ENCODE results near the gene FNTB. TPM values are rescaled to one million over a fixed set of nuclear protein-coding genes. Genes with fewer than 3 reads are reported as not detected.

Gene FNTB
- total RNA-seq, 2 donors from 2014 or later: 23.5 to 46.2 TPM

DNA sequence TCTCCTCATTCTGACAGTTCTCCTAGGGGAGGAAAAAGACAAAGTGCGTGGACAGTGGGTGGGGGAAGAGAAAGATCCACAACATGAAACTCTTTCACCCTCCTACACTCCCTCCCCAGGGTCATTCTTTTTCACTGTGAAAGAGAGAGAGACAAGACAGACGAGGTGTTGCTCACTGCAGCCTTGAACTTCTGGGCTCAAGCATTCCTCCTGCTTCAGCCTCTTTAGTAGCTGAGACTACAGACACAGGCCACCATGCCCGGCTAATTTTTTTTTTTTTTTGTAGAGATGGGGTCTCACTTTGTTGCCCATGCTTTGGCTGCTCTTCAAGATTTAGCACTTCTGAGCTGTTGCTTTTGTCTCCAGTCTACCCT lies 46.9 kb upstream of the FNTB start:
- no peak overlapping the region for H3K27ac ChIP-seq
- TF ChIP-seq POLR2A (IDR thresholded peaks at IDR 0.05) (no peak), POLR2AphosphoS5 (IDR thresholded peaks at IDR 0.05) (no peak)
- TF ChIP-seq, protein P1, sequence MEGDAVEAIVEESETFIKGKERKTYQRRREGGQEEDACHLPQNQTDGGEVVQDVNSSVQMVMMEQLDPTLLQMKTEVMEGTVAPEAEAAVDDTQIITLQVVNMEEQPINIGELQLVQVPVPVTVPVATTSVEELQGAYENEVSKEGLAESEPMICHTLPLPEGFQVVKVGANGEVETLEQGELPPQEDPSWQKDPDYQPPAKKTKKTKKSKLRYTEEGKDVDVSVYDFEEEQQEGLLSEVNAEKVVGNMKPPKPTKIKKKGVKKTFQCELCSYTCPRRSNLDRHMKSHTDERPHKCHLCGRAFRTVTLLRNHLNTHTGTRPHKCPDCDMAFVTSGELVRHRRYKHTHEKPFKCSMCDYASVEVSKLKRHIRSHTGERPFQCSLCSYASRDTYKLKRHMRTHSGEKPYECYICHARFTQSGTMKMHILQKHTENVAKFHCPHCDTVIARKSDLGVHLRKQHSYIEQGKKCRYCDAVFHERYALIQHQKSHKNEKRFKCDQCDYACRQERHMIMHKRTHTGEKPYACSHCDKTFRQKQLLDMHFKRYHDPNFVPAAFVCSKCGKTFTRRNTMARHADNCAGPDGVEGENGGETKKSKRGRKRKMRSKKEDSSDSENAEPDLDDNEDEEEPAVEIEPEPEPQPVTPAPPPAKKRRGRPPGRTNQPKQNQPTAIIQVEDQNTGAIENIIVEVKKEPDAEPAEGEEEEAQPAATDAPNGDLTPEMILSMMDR (IDR thresholded peaks at IDR 0.05): no peak
- H3K4me1 ChIP-seq (replicated peaks): no peaks in the 10 kb centered on the region
- 82% methylated on average over 3 of the region's 3 CpGs for WGBS
- no peaks in the 10 kb centered on the region for H3K9me3 ChIP-seq
- no peaks in the 10 kb centered on the region for H3K27me3 ChIP-seq (replicated peaks; ENCODE audit: insufficient read depth)
- DNase-seq (ENCODE audit: low spot score): no peak
- intact Hi-C loops (cut with DNase I): no loop called here
- no peaks in the 10 kb centered on the region for H3K36me3 ChIP-seq
- no peak overlapping the region for H3K4me3 ChIP-seq

DNA sequence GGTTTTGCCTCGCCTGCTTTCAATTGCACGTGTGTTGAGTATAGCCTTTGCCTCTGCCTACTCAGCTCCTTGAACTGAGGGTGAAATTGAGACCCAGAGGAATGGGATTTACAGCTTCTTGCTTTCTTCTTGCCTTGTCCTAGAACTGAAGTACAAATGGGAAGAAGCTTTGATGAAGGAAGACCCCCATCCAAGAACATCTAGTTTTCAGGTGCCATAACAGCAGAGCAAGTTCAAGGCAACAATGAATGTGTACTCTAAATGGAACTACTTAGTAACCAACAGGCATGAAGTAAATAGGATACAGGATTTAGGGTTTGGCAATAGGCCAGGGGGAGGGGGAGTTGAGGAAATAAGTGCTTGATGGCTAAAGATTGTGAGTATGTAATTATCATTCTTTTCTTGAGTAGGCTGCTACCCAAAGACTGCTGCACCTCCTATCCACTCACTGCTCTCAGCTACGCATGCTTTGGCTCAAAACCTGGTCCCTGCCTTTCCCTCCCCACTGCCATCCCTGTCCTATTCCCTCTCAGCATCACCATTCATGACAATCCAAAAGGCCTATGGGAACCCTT lies 46.3 kb upstream of the FNTB start:
- DNase-seq (ENCODE audit: low spot score): no peak
- TF ChIP-seq, protein P1 (IDR thresholded peaks at IDR 0.05): no peak
- TF ChIP-seq POLR2A (IDR thresholded peaks at IDR 0.05) (no peak), POLR2AphosphoS5 (IDR thresholded peaks at IDR 0.05) (no peak)
- H3K36me3 ChIP-seq: no peaks in the 10 kb centered on the region
- no peaks in the 10 kb centered on the region for H3K4me1 ChIP-seq (replicated peaks)
- no peak overlapping the region for H3K27ac ChIP-seq
- no peaks in the 10 kb centered on the region for H3K9me3 ChIP-seq
- H3K4me3 ChIP-seq: no peak overlapping the region
- 87% methylated on average over 3 of the region's 3 CpGs for WGBS
- no peaks in the 10 kb centered on the region for H3K27me3 ChIP-seq (replicated peaks; ENCODE audit: insufficient read depth)
- intact Hi-C loops (cut with DNase I): no loop called here

DNA sequence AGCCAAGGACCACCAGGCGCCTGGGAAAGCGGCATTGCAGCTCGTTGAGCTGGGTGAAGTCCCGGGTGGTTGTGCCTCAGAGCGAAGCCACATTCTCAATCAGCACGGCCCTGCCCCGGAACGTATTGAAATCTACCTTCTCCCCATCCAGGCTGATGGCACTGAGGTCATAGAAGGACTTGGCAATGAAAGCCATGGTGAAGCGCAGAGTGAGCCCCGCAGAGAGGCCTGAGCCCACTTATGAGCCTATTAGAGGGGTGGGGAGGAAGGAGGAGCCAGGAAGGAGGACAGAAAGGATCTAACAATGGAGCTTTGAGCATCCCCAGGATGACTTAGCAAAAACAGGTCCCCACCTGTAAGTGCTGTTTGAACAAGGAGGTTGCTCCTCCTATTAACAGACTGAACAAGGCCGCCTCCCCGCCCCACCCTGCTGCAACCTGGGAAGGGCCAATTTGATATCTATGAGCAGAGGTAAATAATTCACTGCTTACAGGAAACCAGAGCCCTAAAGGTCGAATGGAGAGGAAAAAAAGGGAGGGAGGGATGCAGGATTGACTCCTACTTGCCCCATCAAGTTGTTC lies 44.1 kb upstream of the FNTB start, which contains the start of gene GPX2:
GPX2 (minus strand) TSS at position 215 of the 581 bp plus-strand sequence; CDS start at position 196, 19 bp downstream.
- H3K36me3 ChIP-seq: no peaks in the 10 kb centered on the region
- peak; percentile 54 for TF ChIP-seq POLR2A (IDR thresholded peaks at IDR 0.05)
- TF ChIP-seq POLR2AphosphoS5 (IDR thresholded peaks at IDR 0.05): peak; percentile 81
- TF ChIP-seq, protein P1 (IDR thresholded peaks at IDR 0.05): no peak
- WGBS: 48% methylated on average over 13 of the region's 13 CpGs
- DNase-seq (ENCODE audit: low spot score): peak; percentile 82
- H3K4me3 ChIP-seq: no peak within 1 kb of the TSS
- H3K4me1 ChIP-seq (replicated peaks): no peaks in the 10 kb centered on the region
- H3K27ac ChIP-seq: peak within 1 kb of the TSS; percentile 27 to 54
- intact Hi-C loops (cut with DNase I): no loop called here
- no peaks in the 10 kb centered on the region for H3K9me3 ChIP-seq
- H3K27me3 ChIP-seq (replicated peaks; ENCODE audit: insufficient read depth): no peaks in the 10 kb centered on the region

DNA sequence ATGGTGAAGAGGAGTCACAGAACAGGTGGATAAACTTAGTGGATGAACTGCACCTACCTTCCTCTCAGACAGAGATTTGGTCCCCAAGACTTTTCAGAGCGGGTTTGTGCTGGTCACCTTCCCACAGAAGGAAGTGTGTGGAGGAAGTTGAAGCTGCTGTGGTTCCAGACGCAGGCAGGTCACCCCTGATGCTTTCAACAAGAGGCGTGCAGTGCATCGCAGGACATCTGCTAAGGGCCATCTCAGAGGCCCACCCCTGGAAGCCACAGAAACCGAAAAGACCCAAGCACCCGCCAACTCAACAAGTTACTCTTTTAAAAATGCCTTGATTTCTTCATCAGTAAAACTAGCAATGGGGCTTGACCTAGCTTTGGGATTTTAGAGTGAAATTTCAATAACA lies 43.1 kb upstream of the FNTB start:
- H3K36me3 ChIP-seq: no peaks in the 10 kb centered on the region
- intact Hi-C loops (cut with DNase I): no loop called here
- H3K9me3 ChIP-seq: no peaks in the 10 kb centered on the region
- H3K4me1 ChIP-seq (replicated peaks): no peaks in the 10 kb centered on the region
- peak overlapping the region in 1 of 2 donors; percentile 27 for H3K27ac ChIP-seq
- no peak for TF ChIP-seq POLR2AphosphoS5 (IDR thresholded peaks at IDR 0.05)
- TF ChIP-seq, protein P1 (IDR thresholded peaks at IDR 0.05): no peak
- TF ChIP-seq POLR2A (IDR thresholded peaks at IDR 0.05): no peak
- no peak for DNase-seq (ENCODE audit: low spot score)
- no peak overlapping the region for H3K4me3 ChIP-seq
- no peaks in the 10 kb centered on the region for H3K27me3 ChIP-seq (replicated peaks; ENCODE audit: insufficient read depth)
- WGBS: 80% methylated on average over 6 of the region's 6 CpGs

DNA sequence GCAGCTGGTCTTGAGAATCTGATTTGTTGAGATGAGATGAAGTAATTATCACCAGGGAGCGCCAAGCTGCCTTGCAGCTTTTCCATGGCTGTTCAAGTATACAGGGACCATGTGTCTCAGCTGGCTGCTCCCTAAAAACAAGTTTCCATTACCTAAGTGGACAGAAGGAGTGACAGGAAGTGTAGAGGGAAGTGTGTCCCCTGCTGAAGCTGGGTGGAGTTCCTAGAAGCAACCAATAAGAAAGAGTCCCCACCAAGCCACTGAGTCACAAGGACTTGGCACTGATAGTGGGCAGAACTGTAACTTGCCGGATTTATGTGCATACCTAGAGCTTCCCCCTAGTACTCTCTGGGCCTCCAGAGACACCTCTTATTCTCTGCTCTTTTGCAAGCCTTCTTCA lies 42.7 kb upstream of the FNTB start:
- no peaks in the 10 kb centered on the region for H3K4me1 ChIP-seq (replicated peaks)
- no peaks in the 10 kb centered on the region for H3K9me3 ChIP-seq
- TF ChIP-seq POLR2AphosphoS5 (IDR thresholded peaks at IDR 0.05) (no peak), POLR2A (IDR thresholded peaks at IDR 0.05) (no peak)
- TF ChIP-seq, protein P1 (IDR thresholded peaks at IDR 0.05): no peak
- H3K27ac ChIP-seq: no peak overlapping the region
- DNase-seq (ENCODE audit: low spot score): no peak
- 86% methylated on average over 2 of the region's 2 CpGs for whole genome bisulfite sequencing
- H3K36me3 ChIP-seq: no peaks in the 10 kb centered on the region
- intact Hi-C loops (cut with DNase I): no loop called here
- no peaks in the 10 kb centered on the region for H3K27me3 ChIP-seq (replicated peaks; ENCODE audit: insufficient read depth)
- H3K4me3 ChIP-seq: no peak overlapping the region
